Thyroid gland (tissue), 4 donors: ENCODE measurements around the gene BATF2. TPM values are rescaled to one million over a fixed set of nuclear protein-coding genes. Genes with fewer than 3 reads are reported as not detected.
"Not testable (repeated sequence)": the region's sequence is repeated elsewhere in the genome, so short reads cannot be mapped to it uniquely, and the experiment has no call there.

ENCODE experiments used
- DNase-seq, 2 donors: peaks; one replicate each; pipeline ENCODE4 v3.0.0-alpha.2; 2019
- H3K27ac ChIP-seq, 3 donors: fragments of 200-600 bp; sonication (generic); 1 replicate in 2 of 3; 2 replicates in 1 of 3; pipeline ENCODE4 v1.5.1; 2016 to 2019; ENCODE audit warnings: mild to moderate bottlenecking in 1 of 3, moderate library complexity in 1 of 3
- H3K27me3 ChIP-seq: fragments of 200-600 bp; sonication (generic); one replicate; pipeline ENCODE4 v1.5.1; 2019
- H3K36me3 ChIP-seq, 2 donors: fragments of 200-600 bp; sonication (generic); one replicate each; pipeline ENCODE4 v1.5.1; 2016 to 2019
- H3K4me1 ChIP-seq, 2 donors: fragments of 200-600 bp; sonication (generic); one replicate each; pipeline ENCODE4 v1.5.1; 2017 to 2019
- H3K4me3 ChIP-seq, 3 donors: fragments of 200-600 bp; sonication (generic); replicated peaks in 1 of 3; 1 replicate in 2 of 3; 2 replicates in 1 of 3; pipeline ENCODE4 v1.5.1; 2016; ENCODE audit warnings: mild to moderate bottlenecking in 1 of 3
- H3K9me3 ChIP-seq: fragments of 200-600 bp; sonication (generic); one replicate; pipeline ENCODE4 v1.5.1; 2017
- POLR2A ChIP-seq, 2 donors: fragments of 450-650 bp; IDR thresholded peaks; one replicate each; pipeline ENCODE4 v1.6.1; 2017; ENCODE audit warnings: antibody characterized with exemption in 2 of 2, mild to moderate bottlenecking in 2 of 2, moderate library complexity in 1 of 2
- WGBS, 2 donors: methylation state at CpG; one replicate each; pipeline ENCODE4 v1.1.5; 2017; 5-methylcytosine and 5-hydroxymethylcytosine counted together
- intact Hi-C: fragments of 100-400 bp; cut with DNase I; formaldehyde crosslinking; loops from one replicate; pipeline ENCODE4 v1.15.1; 2023
- total RNA-seq, 4 donors: library from RNA; depleted of rRNA; stranded (reverse); fragments of >200 nt; gene quantifications; one replicate each; pipeline ENCODE4 v1.2.3, GENCODE V29; 2016
- TF ChIP-seq, protein P1 (sequence below), 6 experiments: fragments of 200-600 bp in 3 of 6; fragments of 450-650 bp in 3 of 6; sonication (generic) in 3 of 6; IDR thresholded peaks; one replicate each; pipeline ENCODE4 v1.5.1; 2016 to 2019; ENCODE audit warnings: antibody characterized with exemption in 6 of 6, mild to moderate bottlenecking in 2 of 6, inconsistent platforms in 1 of 6, moderate library complexity in 1 of 6

BATF2 gene
- total RNA-seq, 4 donors from 2014 or later: 1.2 to 9.1 (median 2.3) TPM

DNA sequence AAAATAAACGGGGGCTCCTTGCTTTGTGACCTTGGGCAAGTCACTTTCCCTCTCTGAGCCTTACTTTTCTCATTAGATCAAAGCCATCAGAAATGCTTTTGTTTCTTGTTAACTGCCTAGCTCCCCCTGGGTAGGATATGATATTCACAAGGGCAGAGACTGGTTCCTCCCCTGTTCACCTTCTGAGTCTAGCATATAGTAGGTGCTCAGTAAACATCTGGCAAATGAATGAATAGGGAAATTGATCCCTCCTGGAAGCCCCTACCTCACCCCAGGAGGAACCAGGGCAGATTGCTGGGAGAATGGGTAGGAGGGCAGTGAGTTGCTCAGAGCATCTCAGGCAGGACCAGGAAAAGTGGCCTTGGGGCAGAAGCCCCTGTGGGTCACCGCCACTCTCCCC, 37.7 kb upstream of the BATF2 start:
- Histone ChIP-seq H3K27me3 (no peaks in the 10 kb centered on the region), H3K4me1 (no peaks in the 10 kb centered on the region), H3K4me3 (no peak overlapping the region), H3K27ac (no peak overlapping the region), H3K36me3 (peaks cover 17 to 37% of the 10 kb centered on the region in 2 donors), H3K9me3 (no peaks in the 10 kb centered on the region)
- no peak for DNase-seq
- TF ChIP-seq POLR2A (IDR thresholded peaks at IDR 0.05): no peak
- TF ChIP-seq, protein P1, sequence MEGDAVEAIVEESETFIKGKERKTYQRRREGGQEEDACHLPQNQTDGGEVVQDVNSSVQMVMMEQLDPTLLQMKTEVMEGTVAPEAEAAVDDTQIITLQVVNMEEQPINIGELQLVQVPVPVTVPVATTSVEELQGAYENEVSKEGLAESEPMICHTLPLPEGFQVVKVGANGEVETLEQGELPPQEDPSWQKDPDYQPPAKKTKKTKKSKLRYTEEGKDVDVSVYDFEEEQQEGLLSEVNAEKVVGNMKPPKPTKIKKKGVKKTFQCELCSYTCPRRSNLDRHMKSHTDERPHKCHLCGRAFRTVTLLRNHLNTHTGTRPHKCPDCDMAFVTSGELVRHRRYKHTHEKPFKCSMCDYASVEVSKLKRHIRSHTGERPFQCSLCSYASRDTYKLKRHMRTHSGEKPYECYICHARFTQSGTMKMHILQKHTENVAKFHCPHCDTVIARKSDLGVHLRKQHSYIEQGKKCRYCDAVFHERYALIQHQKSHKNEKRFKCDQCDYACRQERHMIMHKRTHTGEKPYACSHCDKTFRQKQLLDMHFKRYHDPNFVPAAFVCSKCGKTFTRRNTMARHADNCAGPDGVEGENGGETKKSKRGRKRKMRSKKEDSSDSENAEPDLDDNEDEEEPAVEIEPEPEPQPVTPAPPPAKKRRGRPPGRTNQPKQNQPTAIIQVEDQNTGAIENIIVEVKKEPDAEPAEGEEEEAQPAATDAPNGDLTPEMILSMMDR (IDR thresholded peaks at IDR 0.05): no peak
- intact Hi-C loops: no loop called here
- WGBS, 2 donors: 100% methylated on average over 2 of the region's 2 CpGs

DNA sequence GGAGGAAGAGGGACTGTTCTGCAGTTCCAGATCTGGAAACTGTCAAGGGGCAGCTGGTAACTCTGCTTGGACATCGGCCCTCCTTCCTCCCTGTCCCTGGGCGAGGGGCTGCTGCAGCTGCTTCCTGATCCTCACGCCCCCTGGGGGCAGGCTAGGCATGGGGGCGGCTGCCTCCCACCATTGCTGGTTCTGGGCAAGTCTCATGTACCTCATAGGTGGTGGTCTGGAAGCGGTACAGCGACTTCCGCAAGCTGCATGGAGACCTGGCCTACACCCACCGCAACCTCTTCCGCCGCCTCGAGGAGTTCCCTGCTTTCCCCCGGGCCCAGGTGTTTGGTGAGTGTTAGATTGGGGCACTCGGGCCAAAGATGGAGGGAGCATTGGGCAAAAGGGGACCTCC, 35.4 kb upstream of the BATF2 start:
- 79 to 90% methylated on average over 12 to 13 of the region's 13 CpGs for WGBS, 2 donors
- no peak overlapping the region for H3K27ac ChIP-seq
- no peaks in the 10 kb centered on the region for H3K27me3 ChIP-seq
- H3K9me3 ChIP-seq: no peaks in the 10 kb centered on the region
- H3K4me1 ChIP-seq: peaks cover 8% of the 10 kb centered on the region in 2 donors
- no peak for TF ChIP-seq POLR2A (IDR thresholded peaks at IDR 0.05)
- TF ChIP-seq, protein P1 (IDR thresholded peaks at IDR 0.05): no peak
- no peak overlapping the region for H3K4me3 ChIP-seq
- intact Hi-C loops: no loop called here
- DNase-seq: no peak
- peaks cover 17 to 31% of the 10 kb centered on the region in 2 donors for H3K36me3 ChIP-seq

DNA sequence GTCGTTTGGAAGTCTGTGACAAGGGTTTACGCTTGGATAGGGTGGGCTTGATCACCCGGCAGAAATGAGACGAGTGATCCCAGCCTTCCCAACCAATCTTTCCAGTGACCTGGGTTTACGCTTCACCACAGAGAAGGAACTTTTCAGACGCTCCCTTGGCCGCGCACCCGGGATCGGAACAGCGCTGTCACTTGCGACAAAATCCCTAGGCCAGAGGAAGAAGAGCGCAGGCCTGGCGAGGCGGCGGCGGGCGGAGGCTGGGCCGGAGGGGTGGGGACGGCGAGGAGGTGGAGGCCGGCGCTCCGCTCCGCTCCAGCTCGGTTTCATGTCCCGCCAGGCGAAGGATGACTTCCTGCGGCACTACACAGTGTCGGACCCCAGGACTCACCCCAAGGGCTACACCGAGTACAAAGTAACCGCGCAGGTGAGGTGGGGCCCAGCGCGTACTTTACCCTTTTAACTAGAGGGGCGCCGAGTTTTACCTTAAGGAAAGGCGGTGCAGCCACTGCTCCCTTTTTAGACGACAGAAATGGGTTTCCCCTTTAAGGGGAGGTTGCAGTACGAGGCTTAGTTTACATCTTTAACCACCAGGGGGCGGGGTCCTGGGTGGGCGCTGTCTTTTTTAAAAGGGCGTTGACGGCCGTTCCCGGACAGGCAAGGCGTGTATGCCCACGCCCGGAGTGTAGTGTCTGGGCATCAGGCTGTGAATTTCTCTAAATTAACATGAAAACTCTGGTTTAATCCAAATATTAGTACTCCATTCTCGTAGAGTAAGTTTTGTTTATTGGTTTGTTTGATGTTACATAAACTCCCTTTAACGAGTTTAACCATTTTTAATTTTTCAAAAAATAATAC, 30.7 kb upstream of the BATF2 start, which contains the start of gene SNX15:
SNX15 (plus strand) TSS at position 227 of the 855 bp plus-strand sequence; CDS start at position 326, 99 bp downstream.
- TF ChIP-seq POLR2A (IDR thresholded peaks at IDR 0.05): peak in 1 of 2 donors; percentile 78
- TF ChIP-seq, protein P1 (IDR thresholded peaks at IDR 0.05): peak; percentile 45 to 90 (median 56)
- Histone ChIP-seq H3K36me3 (peaks cover 0 to 5% of the 10 kb centered on the region in 2 donors), H3K27ac (peak within 1 kb of the TSS; percentile 74 to 90 (median 90)), H3K9me3 (no peaks in the 10 kb centered on the region), H3K4me3 (peak within 1 kb of the TSS; percentile 42 to 53 (median 45)), H3K4me1 (peaks cover 8 to 12% of the 10 kb centered on the region in 2 donors), H3K27me3 (no peaks in the 10 kb centered on the region)
- WGBS, 2 donors: 1% methylated on average over 26 to 30 of the region's 51 CpGs
- intact Hi-C loops: loop anchor here (5.0 to 10.0 kb wide), 2 partner anchors 105 to 183 kb away; partner anchors contain the start of genes CDC42BPG and PPP2R5B
- DNase-seq: peak; percentile 92 to 94

DNA sequence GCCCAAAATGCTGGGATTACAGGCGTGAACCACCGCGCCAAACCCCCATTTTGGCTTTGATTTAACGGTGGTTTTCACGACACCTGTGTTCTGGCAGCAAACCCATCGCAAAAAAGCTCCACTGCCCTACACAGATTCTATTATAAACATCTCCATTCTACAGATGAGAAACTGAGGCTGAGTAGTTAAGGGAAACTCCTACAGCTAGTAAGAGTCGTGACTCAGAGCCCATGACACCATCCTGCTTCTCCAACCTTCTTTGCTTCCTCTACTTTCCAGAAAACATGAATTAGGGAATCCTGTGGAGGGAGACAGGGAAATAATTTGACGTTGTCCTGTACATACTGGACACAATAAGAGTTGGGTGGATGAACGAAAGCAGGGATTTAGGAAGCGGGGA, 30.0 kb upstream of the BATF2 start:
- H3K4me1 ChIP-seq: peaks cover 8 to 12% of the 10 kb centered on the region in 2 donors
- no peak for DNase-seq
- H3K9me3 ChIP-seq: no peaks in the 10 kb centered on the region
- H3K36me3 ChIP-seq: no peaks in the 10 kb centered on the region
- H3K4me3 ChIP-seq: no peak overlapping the region
- H3K27me3 ChIP-seq: no peaks in the 10 kb centered on the region
- intact Hi-C loops: loop anchor here (5.0 to 10.0 kb wide), 2 partner anchors 105 to 182 kb away; partner anchors contain the start of genes CDC42BPG and PPP2R5B
- TF ChIP-seq, protein P1 (IDR thresholded peaks at IDR 0.05): no peak
- TF ChIP-seq POLR2A (IDR thresholded peaks at IDR 0.05): no peak
- peak overlapping the region in 2 of 3 donors; percentile 74 to 90 for H3K27ac ChIP-seq
- 57 to 58% methylated on average over 10 of the region's 10 CpGs for WGBS, 2 donors

DNA sequence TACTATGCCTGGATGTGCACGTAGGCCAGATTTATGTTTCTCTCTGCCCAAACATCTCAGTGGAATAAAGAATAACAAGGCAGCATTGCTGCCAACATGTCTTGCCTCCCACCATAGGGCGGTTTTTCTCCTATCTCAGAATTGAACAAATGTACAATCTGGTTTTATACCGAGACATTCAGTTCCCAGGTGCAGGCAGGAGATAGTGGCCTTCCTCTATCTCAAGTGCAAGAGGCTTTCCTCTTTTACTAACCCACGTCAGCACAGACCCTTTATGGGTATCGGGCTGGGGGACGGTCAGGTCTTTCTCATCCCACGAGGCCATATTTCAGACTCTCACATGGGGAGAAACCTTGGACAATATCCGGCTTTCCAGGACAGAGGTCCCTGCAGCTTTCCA, 26.7 kb upstream of the BATF2 start:
- WGBS, 2 donors: 81 to 91% methylated on average over 8 of the region's 8 CpGs
- not testable (repeated sequence) for H3K4me3 ChIP-seq, H3K27ac ChIP-seq, DNase-seq, H3K9me3 ChIP-seq, H3K4me1 ChIP-seq, H3K36me3 ChIP-seq, H3K27me3 ChIP-seq
- intact Hi-C loops: loop anchor here (10.0 kb wide), 1 partner anchor 179 kb away; the partner anchor contains the start of gene CDC42BPG
